Stimulated activated naive CD8-positive, alpha-beta T cell treated with anti-CD3 and anti-CD28 coated beads, Interleukin-15, Interleukin-2, amounts not matched to agents 100 U/mL and 50 U/mL, for 24 hours (primary cell): ENCODE measurements around the gene ZNF540.
A peak's percentile ranks its signal among the peaks of the same experiment; 100 is the strongest.
"Not testable (repeated sequence)": the region's sequence is repeated elsewhere in the genome, so short reads cannot be mapped to it uniquely, and the experiment has no call there.

Experiments
- ATAC-seq: fragments of 150-1000 bp; cut with Tn5 transposase; one replicate; pipeline ENCODE4 v1.10.0; 2021
- DNase-seq: peaks from one replicate; pipeline ENCODE4 v3.0.0; 2021

Gene ZNF540

GRCh38 chr19:37594304-37594981 is at the start of gene ZNF540, which contains the start of gene ZNF571:
Gene ZNF540, plus strand, starts transcription at chr19:37594876. Its CDS starts 3,572 bp downstream, at chr19:37598448.
Gene ZNF571, minus strand, starts transcription at chr19:37594792. Its CDS starts 8,116 bp downstream, at chr19:37586676.
- DNase-seq, result peak; percentile 90
- ATAC-seq, result peak; percentile 98

- ATAC-seq, result peak; percentile 57
- peak; percentile 56 for DNase-seq
Measured at GRCh38 chr19:37551129-37551993, 43.3 kb upstream of the ZNF540 start.

DNA sequence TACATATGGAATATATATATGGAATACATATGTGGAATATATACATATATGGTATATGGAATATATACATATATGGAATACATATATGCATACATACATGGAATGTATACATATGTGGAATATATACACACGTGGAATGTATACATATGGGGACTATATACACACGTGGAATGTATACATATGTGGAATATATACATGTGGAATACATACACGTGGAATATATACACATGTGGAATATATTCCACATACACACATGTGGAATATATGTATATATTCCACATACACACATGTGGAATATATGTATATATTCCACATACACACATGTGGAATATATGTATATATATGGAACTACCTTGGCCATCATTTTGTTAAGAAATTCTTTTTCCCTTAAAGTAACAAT is 31.2 kb upstream of the ZNF540 start:
- ATAC-seq, result no peak
- no peak for DNase-seq

GRCh38 chr19:37564624-37565369 is 29.9 kb upstream of the ZNF540 start:
- no peak for DNase-seq
- no peak for ATAC-seq

DNA sequence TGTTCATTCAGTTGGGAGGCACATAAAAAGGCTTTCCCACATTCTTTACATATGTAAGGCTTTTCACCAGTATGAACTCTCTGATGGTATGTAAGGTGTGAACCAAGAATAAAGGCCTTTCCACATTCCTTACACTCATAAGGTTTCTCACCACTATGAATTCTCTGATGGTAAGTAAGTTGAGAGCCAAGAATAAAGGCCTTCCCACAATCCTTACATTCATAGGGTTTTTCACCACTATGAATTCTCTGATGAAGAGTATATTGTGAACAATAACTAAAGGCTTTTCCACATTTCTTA is 29.4 kb upstream of the ZNF540 start:
- ATAC-seq (no peak), DNase-seq (no peak)

GRCh38 chr19:37572203-37572602 is 22.5 kb upstream of the ZNF540 start:
- DNase-seq (no peak), ATAC-seq (no peak)

DNA sequence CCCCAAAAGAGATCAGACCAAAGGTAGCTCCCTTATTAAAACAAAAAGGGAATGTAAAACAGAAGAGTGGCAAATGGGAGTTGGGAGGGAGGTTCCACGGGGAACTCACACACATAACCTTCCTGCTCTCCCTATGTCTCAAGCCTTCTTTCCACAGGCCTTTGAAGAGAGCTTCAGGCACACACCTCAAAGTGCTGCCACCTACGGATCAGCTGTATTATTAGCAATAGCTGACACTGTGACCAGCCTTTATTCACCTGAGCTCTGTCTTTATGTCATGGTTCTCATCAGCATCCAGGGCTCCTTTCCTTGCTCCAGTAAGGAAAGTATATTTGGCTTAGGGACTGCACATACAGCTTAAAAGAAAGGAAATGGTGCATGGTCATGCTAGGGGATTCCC is 11.3 kb upstream of the ZNF540 start:
- DNase-seq (no peak), ATAC-seq (no peak)

DNA sequence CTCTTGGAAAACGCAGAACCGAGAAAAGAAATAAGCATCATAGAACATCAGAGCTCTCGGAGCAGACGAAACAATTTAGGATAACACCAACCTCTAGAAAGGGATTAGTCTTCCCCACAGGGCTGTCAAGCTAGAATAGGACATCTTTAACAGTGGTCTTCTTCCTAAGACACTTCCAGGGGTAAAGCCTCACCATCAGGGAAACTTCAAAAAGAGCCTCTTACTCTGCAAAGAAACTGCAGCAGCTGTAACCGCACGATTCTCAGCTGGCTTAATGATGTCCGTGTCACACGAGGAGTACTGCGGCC is 726 bp upstream of the ZNF540 start:
- DNase-seq (no peak), ATAC-seq (no peak)

- ATAC-seq (peak; percentile 65), DNase-seq (peak; percentile 57)
Measured at GRCh38 chr19:37594982-37595382, 306 bp downstream of the ZNF540 start.

DNA sequence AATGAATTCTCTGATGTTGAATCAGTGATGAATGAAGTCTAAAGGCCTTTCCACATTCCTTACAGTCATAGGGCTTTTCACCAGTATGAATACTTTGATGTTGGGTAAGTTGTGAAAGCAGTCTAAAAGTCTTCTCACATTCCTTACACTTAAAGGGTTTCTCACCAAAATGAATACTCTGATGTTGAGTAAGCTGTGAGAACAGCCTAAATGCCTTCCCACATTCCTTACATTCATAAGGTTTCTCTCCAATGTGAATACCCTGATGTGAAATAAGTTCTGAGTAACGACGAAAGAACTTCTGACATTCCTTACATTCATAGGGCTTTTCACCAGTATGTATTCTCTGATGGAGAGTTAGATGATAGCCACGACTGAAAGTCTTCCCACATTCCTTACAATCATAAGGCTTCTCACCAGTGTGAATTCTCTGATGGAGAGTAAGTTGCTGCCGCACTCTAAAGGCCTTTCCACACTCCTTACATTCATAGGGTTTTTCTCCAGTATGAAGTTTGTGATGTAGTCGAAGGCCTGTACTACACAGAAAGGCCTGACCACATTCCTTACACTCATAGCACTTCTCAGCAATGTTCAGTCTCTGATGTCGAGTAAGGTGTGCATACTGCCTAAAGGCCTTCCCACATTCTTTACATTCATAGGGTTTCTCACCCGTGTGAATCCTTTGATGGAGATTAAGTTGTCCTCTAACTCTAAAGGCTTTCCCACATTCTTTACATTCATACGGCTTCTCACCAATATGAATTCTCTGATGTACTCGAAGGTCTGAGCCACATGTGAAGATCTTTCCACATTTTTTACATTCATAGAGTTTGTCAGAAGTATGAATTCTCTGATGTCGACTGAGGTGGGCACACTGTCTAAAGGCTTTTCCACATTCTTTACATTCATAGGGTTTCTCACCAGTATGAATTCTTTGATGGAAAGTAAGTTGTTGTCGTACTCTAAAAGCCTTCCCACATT is 40.7 kb downstream of the ZNF540 start:
- ATAC-seq (no peak), DNase-seq (no peak)

- ATAC-seq (no peak), DNase-seq (no peak)
Measured at GRCh38 chr19:37654118-37654517, 59.4 kb downstream of the ZNF540 start.

GRCh38 chr19:37654629-37655300 is 60.1 kb downstream of the ZNF540 start:
- ATAC-seq (peak; percentile 12), DNase-seq (peak; percentile 49)

GRCh38 chr19:37655301-37655688 is 60.6 kb downstream of the ZNF540 start, which contains the start of gene ZFP30:
Gene ZFP30, minus strand, starts transcription at chr19:37655465. Its CDS starts 7,643 bp downstream, at chr19:37647822.
- peak; percentile 88 for ATAC-seq
- peak; percentile 88 for DNase-seq

DNA sequence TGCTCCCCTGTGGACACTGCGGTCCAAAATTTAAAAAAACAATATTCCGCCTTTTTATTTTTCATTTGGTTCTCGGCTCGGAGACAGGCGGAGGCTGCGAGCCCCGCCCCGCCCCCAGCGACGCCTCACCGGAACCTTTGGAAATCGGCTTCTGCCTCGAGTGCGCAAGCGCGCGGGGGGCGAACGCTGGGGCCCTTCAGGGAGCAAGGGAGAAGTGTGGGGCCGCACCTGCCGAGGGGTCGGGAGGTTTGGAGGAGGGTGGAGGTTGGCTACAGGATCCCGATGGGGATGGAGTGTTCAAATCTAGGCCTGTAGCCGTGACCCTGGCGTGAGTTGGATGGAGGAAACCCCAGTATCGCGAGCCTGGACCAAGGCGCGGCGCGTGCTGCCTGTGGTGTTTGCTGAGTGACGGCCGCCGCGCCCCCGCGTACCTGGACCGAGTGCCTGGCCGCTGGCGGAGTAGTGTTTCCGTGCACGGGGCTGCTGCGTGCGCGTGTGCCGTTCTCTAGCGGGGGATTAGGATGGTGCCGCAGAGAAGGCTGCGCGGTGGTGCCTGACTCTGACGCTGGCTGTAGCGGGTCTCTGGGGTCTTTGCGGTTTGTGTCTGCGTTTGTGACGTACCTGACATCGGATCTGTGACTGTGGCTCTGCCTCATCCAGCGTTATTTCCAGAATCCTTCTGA is 61.2 kb downstream of the ZNF540 start:
- DNase-seq (peak; percentile 88), ATAC-seq (peak; percentile 77)

DNA sequence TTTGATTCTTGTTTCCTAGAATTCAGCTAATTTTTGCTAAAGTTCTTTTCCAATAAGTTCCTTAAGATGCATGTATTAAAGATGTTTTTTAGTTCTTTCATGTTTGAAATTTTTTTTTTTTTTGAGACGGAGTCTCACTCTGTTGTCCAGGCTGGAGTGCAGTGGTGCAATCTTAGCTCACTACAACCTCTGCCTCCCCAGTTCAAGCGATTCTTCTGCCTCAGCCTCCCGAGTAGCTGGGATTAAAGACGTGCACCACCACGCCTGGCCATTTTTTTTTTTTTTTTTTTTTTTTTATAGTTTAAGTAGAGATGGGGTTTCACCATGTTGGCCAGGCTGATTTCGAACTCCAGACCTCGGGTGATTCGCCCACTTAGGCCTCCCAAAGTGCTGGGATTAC is 62.5 kb downstream of the ZNF540 start:
- DNase-seq, ATAC-seq: not testable (repeated sequence)
